ENCODE measurements around the gene PCDH1.

- TF ChIP-seq, protein P1, sequence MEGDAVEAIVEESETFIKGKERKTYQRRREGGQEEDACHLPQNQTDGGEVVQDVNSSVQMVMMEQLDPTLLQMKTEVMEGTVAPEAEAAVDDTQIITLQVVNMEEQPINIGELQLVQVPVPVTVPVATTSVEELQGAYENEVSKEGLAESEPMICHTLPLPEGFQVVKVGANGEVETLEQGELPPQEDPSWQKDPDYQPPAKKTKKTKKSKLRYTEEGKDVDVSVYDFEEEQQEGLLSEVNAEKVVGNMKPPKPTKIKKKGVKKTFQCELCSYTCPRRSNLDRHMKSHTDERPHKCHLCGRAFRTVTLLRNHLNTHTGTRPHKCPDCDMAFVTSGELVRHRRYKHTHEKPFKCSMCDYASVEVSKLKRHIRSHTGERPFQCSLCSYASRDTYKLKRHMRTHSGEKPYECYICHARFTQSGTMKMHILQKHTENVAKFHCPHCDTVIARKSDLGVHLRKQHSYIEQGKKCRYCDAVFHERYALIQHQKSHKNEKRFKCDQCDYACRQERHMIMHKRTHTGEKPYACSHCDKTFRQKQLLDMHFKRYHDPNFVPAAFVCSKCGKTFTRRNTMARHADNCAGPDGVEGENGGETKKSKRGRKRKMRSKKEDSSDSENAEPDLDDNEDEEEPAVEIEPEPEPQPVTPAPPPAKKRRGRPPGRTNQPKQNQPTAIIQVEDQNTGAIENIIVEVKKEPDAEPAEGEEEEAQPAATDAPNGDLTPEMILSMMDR (IDR thresholded peaks at IDR 0.05; ENCODE audit: control extremely low read depth in 1 of 3, insufficient read depth in 1 of 3, low read depth in 1 of 3, low read length in 3 of 3): peak in 2 of 3 experiments; percentile 50 to 64; a peak in 3 of 4 replicates
- TF ChIP-seq RAD21 (IDR thresholded peaks at IDR 0.05 in 1 of 2, conservative IDR thresholded peaks at IDR 0.05 in 1 of 2; ENCODE audit: low read depth in 2 of 2, low read length in 2 of 2) (peak; percentile 42 to 52), ATF2 (IDR thresholded peaks at IDR 0.05; ENCODE audit: low read length) (no peak), EZH2 (IDR thresholded peaks at IDR 0.05; ENCODE audit: low read depth, low read length, severe bottlenecking) (no peak), SIN3A (conservative IDR thresholded peaks at IDR 0.05 in 1 of 2, IDR thresholded peaks at IDR 0.05 in 1 of 2; ENCODE audit: low read depth in 1 of 2, low read length in 2 of 2) (no peak; a peak in 1 of 4 replicates), TAF1 (IDR thresholded peaks at IDR 0.05; ENCODE audit: low read depth, low read length) (no peak), CEBPB (IDR thresholded peaks at IDR 0.05; ENCODE audit: low read depth, low read length) (no peak)
Observed at GRCh38 chr5:141845371-141845851, 32.8 kb downstream of the PCDH1 start.

Measured in H1 (cell line).